HG02571 (cell line): ENCODE data around the gene SPPL2A.
"Not testable (repeated sequence)": the region's sequence is repeated elsewhere in the genome, so short reads cannot be mapped to it uniquely, and the experiment has no call there.

Source experiments
- ATAC-seq: cut with Tn5 transposase; IDR thresholded peaks from one replicate; pipeline ENCODE4 v1.9.1; 2021; ENCODE audit warnings: mild to moderate bottlenecking, moderate library complexity; ENCODE audit not compliant: unreplicated experiment

The SPPL2A gene

GRCh38 chr15:50765195-50765967 is at the start of gene SPPL2A:
Gene SPPL2A, minus strand, starts transcription at chr15:50765706. Its CDS starts 173 bp downstream, at chr15:50765533.
- peak; percentile 80 for ATAC-seq

DNA sequence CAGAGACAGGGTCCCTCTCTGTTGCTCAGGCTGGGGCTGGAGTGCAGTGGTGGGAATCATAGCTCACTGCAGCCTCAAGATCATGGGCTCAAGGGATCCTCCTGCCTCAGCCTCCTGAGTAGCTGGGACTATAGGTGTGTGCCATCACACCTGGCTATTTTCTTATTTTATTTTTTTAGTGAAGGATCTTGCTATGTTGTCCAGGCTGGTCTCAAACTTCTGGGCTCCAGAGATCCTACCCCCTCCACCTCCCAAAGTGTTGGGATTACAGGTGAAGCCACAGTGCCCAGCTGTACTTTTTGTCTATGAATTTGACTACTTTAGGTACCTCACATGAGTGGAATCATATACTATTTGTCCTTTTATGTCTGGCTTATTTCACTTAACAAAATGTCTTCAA is 49.1 kb upstream of the SPPL2A start:
- ATAC-seq, result no peak

DNA sequence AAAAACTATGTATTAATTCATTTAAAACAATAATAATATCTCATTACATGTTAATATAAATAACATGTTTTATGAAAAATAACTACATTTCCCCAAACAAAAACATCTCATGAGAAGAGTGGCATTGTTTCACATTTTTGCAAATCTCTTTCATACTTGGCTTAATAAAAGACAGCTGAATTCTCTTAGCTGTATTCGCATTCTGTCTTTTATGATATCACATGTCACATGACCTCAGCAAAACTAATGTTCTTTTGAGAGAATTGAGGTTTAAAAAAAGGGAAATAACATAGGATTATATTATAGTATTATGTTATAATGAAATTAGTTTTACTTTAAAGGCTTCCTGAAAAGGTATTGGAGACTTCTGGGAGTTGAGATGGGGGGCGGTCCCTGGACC is 48.4 kb upstream of the SPPL2A start:
- ATAC-seq, result no peak

GRCh38 chr15:50813089-50813488 is 47.6 kb upstream of the SPPL2A start:
- ATAC-seq, result no peak

DNA sequence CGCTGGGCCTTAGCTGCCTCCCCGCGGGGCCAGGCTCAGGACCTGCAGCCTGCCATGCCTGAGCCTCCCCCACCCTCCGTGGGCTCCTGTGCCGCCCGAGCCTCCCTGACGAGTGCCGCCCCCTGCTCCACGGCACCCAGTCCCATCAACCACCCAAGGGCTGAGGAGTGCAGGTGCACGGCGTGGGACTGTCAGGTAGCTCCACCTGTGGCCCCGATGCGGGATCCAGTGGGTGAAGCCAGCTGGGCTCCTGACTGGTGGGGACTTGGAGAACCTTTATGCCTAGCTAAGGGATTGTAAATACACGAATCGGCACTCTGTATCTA is 46.6 kb upstream of the SPPL2A start:
- not testable (repeated sequence) for ATAC-seq

DNA sequence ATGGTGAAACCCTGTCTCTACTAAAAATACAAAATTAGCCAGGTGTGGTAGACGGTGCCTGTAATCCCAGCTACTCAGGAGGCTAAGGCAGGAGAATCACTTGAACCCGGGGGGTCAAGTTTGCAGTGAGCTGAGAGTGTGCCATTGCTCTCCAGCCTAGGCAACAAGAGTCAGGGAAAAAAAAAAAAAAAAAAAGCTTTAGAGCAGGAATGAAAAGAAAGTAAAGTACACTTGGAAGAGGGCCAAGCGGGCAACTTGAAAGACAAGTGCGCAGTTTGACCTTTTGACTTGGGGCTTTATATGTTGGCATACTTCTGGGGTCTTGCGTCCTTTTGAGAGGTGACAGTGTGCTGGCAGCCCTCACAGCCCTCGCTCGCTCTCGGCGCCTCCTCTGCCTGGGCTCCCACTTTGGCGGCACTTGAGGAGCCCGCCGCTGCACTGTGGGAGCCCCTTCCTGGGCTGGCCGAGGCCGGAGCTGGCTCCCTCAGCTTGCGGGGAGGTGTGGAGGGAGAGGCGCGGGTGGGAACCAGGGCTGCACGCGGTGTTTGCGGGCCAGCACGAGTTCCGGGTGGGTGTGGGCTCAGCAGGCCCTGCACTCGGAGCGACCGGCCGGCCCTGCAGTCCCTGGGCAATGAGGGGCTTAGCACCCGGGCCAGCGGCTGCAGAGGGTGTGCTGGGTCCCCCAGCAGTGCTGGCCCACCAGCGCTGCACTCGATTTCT is 46.1 kb upstream of the SPPL2A start:
- ATAC-seq, result not testable (repeated sequence)

DNA sequence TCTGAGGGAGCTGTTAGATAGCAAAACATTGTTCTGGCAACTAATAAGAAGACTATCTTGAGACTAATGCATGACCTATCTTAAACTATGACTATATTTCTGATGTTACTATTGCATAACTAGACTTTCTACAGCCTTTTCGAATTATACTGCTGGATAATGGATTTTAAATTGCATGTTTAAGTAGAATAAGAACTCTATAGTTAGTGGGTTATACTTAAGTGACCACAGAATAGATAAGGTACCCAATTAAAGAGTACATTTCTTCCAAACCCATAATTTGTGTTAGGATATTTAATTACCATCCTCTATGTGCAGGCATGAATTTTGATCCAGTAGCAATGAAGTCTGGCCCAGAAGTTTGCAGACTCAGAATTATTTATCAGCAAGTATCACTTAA is 44.6 kb upstream of the SPPL2A start:
- no peak for ATAC-seq

DNA sequence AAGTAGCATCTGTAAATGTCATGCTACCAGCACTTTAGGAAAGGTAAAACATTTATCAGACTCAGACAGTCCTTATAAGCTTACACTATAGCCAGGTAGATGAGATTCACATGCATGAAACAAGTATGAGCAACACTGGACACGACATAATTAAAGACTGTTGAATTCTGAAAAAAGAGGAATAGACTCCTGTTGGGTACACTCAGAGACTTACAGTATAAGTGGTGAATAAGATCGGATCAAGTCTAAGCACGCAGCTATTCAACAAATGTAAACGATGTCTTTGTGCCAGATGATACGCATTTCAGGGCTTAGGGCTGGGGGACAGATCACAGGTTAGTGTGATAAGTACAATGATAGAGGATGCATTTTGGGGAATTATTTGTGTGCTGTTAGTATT is 43.2 kb upstream of the SPPL2A start:
- ATAC-seq, result no peak

- ATAC-seq, result no peak
Observed at GRCh38 chr15:50803479-50804180, 38.1 kb upstream of the SPPL2A start.

DNA sequence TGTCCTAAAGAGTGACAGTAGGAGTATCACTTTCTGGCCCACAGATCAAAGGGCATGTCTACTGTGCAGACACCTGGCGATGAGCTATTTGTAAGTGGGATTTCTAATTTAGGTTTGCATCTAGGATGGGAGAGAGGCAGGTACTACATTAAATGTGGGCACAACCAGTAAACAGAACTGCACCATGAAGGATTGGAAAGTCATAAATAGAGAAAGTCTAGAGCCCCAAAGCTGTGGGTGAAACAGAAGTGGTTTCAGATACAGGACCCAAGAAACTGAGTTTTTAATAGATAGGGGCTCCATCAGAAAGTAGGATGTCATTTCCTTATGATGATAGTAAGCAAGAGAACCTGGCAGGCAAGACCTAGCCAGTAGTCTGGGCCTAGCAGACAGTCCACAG is 35.2 kb upstream of the SPPL2A start:
- ATAC-seq, result no peak

GRCh38 chr15:50798684-50799083 is 33.2 kb upstream of the SPPL2A start:
- no peak for ATAC-seq

- ATAC-seq, result no peak
Observed at GRCh38 chr15:50797926-50798325, 32.4 kb upstream of the SPPL2A start.

GRCh38 chr15:50791486-50791885 is 26.0 kb upstream of the SPPL2A start:
- ATAC-seq, result no peak

DNA sequence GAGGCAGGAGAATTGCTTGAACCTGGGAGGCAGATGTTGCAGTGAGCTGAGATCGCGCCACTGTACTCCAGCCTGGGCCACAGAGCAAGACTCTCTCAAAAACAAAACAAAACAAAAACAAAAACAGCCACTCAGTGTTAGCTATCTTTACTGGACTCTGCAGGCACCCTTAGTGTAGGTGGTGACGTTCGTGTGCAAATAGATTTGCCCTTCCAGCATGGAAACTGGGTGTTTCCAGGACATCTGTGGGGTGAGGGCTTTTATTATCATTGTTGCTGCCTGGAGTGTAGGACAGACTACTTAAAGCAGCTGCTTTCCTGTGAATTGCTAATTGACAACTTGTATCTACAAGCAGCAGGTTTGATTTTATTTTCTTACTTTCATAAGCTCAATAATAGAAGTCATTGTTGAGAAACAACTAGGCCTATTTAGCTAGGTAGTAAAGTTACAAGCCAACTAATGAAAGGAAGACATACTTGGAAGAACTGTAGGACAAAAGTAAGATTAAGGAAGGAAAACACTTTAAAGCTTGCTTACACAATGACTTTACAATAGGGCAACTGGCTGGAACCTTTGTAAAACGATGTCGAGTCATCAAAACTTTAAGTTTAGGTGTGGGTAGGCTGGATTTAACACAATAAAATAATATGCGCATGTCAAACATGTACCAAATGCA is 25.4 kb upstream of the SPPL2A start:
- no peak for ATAC-seq

DNA sequence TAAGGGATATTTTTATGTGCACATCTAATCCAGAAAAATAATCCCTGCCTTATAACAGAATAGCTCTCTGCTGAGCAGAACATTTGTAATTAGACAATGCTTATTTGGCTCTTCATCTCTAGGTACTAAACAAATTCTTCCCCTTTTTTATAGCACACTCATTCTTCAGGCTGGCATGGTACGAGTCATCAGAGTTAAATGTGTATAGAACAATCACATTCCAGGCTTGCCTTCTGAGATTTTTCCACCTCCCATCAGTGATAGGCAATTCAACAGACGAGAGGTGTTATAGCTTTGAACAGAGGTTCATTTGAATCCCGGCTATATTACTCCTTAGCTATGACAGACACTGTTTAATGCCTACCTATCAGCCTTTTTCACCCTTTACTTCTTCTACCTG is 21.4 kb upstream of the SPPL2A start:
- no peak for ATAC-seq

GRCh38 chr15:50786438-50786837 is 20.9 kb upstream of the SPPL2A start:
- ATAC-seq, result no peak

GRCh38 chr15:50783895-50784294 is 18.4 kb upstream of the SPPL2A start:
- ATAC-seq, result no peak

DNA sequence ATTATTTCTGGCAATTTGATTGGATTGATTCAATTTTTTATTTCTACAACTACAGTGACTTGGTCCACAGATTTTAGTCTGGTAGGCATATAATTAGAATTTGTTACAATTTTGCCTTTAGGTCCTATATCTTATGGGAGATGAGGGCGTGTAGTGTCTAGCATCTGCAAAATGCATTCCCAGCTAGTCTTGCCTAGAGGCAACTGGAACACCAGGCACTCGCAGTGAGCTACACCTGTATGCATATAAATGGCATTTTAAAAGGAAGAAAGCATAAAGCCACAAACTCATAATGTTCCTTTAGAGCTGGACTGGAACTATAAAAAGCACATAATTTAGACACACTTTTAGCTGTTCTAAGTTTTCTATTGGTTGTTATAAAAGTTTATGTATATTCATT is 17.9 kb upstream of the SPPL2A start:
- no peak for ATAC-seq

DNA sequence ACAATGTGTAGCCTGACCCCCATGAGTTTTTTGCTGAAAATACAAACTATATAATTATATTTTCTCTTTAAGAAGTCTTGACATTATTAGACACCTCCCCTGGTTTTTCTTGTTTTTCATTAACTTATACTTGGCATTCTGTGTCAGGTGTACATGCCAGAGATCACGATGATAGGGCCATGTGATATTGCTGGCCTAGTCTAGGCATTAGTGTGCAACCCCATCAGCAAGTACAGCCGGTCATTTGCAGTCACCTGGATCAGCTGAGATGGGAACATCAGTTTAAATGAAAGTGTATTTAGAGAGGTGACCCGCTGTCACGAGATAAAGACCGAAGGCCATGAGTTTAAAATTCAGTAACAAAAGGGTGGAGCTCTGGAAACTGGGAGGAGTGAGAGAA is 12.6 kb upstream of the SPPL2A start:
- ATAC-seq, result no peak

GRCh38 chr15:50777042-50777441 is 11.5 kb upstream of the SPPL2A start:
- ATAC-seq, result no peak

DNA sequence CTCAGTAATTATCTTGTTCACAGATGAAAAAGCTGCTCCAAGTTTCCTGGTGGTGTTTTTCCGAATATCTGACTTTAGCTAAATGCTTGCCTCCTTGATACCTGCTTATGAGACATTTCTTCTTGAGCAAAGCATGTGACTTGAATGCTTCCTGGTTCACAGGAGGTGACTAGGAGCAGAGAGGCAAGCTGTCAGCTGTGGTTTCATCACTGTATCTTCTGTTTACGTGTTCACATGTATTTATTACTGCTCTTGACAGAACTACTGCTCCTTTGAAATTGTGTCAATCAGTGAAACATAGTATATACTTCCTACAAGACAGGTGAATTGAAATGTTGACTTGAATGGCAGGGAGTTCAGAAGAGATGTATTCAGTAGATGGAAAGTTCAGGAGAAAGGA is 8.9 kb upstream of the SPPL2A start:
- ATAC-seq, result no peak
